ENCODE results near the gene SH3PXD2A. TPM values are rescaled to one million over a fixed set of nuclear protein-coding genes. Genes with fewer than 3 reads are reported as not detected.

The SH3PXD2A gene
- total RNA-seq, 1 donor from 2014 or later: 56.2 TPM

DNA sequence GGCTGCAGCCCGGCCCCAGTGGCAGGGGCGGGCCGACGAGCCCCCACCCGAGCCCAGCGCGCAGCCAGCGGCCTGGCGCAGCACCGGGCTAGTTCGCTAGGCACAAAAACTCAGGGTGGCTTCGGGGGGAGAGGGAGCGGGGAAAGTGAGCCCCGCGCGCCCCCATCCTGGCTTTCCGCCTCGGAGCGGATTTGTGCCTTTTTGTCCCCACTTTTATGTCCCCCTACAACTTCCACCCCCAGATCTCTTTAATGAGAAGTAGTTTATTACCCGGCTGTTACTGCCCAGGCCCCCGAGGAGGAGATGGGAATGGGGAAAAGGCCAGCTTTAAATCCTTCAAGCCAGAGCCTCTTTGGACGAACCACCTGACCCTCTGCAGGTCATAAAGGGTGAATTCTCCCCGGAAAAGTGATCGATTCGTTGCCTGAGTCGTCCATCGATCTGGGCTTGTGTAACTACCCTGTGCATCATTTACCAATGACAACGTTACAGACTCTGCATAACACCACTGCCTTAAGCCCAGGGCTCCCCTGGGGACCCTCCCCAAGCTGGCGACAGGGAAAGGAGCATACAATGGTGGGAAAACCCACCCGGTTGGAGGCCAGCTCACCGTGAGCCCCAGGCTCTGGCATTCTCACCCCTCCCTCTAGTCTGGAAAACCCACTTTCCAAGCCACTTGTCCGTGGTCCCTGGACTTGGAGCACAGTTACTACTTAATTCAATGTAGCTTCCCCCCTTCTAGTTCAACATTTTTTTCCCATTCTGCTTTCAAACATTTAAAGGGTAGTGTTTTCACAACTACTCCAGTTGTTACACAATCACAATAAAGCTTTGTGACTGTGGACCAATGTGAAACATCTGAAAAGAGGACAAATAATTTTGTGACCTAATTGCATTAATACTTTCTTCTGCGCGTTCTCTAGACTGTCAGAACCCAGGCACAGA lies 748 bp upstream of the SH3PXD2A start:
- intact Hi-C loops (cut with DNase I): loop anchor here (5.0 kb wide), 2 partner anchors 144 to 254 kb away; no protein-coding TSS in a partner anchor
- peak overlapping the region; percentile 84 for H3K27ac ChIP-seq
- TF ChIP-seq POLR2A (IDR thresholded peaks at IDR 0.05): no peak
- TF ChIP-seq, protein P1, sequence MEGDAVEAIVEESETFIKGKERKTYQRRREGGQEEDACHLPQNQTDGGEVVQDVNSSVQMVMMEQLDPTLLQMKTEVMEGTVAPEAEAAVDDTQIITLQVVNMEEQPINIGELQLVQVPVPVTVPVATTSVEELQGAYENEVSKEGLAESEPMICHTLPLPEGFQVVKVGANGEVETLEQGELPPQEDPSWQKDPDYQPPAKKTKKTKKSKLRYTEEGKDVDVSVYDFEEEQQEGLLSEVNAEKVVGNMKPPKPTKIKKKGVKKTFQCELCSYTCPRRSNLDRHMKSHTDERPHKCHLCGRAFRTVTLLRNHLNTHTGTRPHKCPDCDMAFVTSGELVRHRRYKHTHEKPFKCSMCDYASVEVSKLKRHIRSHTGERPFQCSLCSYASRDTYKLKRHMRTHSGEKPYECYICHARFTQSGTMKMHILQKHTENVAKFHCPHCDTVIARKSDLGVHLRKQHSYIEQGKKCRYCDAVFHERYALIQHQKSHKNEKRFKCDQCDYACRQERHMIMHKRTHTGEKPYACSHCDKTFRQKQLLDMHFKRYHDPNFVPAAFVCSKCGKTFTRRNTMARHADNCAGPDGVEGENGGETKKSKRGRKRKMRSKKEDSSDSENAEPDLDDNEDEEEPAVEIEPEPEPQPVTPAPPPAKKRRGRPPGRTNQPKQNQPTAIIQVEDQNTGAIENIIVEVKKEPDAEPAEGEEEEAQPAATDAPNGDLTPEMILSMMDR (IDR thresholded peaks at IDR 0.05): no peak
- TF ChIP-seq POLR2AphosphoS5 (IDR thresholded peaks at IDR 0.05; ENCODE audit: insufficient read depth in 1 of 2, low read depth in 1 of 2): peak in 1 of 2 donors; percentile 42
- H3K4me1 ChIP-seq: peaks cover 48% of the 10 kb centered on the region
- no peaks in the 10 kb centered on the region for H3K36me3 ChIP-seq
- H3K4me3 ChIP-seq: peak overlapping the region; percentile 63 to 84
- DNase-seq (ENCODE audit: extremely low spot score in 2 of 2): no peak
- H3K9me3 ChIP-seq: no peaks in the 10 kb centered on the region
- H3K27me3 ChIP-seq: no peaks in the 10 kb centered on the region

DNA sequence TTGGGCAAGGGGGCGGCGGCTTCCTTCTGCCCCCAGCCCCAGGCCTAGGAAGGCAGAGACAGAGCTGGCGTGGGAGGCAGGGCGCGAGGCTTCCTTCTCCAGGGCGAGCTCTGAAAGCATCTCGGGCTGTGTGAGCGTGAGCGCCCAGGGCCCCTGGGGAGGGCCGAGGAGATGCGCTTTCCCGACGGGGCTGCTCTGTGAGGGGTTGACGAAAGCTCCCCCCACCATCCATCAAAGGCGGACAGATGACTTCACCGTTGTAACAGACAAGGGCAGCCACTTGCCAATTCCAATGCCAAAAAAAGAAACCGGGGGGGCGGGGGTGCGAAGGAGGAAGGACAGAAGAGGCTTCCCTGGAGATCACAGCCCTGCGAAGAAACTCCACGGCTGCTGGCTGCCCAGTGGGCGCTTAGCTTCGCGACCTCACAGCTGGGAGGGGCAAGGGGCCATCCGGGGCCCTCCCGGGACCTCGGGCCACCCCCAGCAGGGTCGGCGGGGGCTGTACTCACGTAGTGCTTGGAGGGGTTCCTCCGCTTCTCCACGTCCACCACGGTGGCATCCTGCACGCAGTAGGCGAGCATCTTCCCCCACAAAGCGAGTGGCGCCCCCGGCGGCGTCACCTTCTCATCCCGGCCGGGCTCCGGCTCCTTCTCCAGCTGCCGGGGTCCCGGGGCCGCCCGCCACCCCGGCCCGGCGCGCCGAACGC lies 537 bp downstream of the SH3PXD2A start:
- Histone ChIP-seq H3K27me3 (no peaks in the 10 kb centered on the region), H3K9me3 (no peaks in the 10 kb centered on the region), H3K4me1 (peaks cover 61% of the 10 kb centered on the region), H3K4me3 (peak overlapping the region; percentile 63 to 84), H3K36me3 (no peaks in the 10 kb centered on the region), H3K27ac (peak overlapping the region; percentile 84)
- intact Hi-C loops (cut with DNase I): loop anchor here (5.0 kb wide), 2 partner anchors 143 to 253 kb away; no protein-coding TSS in a partner anchor
- no peak for DNase-seq (ENCODE audit: extremely low spot score in 2 of 2)
- no peak for TF ChIP-seq POLR2A (IDR thresholded peaks at IDR 0.05)
- peak in 1 of 2 donors; percentile 72 for TF ChIP-seq POLR2AphosphoS5 (IDR thresholded peaks at IDR 0.05; ENCODE audit: insufficient read depth in 1 of 2, low read depth in 1 of 2)

DNA sequence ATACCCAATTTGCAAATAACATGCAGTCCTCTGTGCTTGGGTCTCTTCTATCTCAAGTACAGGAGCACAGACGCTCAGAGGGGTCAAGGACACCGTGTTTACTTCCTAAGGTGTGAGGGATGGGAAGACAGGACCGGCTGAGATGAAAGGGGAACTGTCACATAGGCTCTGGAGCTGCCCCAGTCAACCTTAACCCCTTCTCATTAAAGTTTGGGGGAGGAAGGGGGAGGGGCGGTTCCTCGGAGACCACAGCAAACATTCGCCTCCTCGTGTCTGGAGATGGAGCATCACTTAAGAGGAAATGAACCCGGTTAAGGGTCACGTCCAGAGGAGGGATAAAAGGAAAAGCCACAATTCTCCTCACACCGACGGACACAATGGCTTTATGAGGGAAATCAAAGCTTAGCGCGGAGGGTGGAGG lies 1.1 kb downstream of the SH3PXD2A start:
- H3K4me3 ChIP-seq: peak overlapping the region; percentile 63 to 84
- intact Hi-C loops (cut with DNase I): no loop called here
- H3K27me3 ChIP-seq: no peaks in the 10 kb centered on the region
- peak overlapping the region; percentile 84 for H3K27ac ChIP-seq
- TF ChIP-seq, protein P1 (IDR thresholded peaks at IDR 0.05): no peak
- TF ChIP-seq POLR2AphosphoS5 (IDR thresholded peaks at IDR 0.05; ENCODE audit: insufficient read depth in 1 of 2, low read depth in 1 of 2) (no peak), POLR2A (IDR thresholded peaks at IDR 0.05) (no peak)
- no peaks in the 10 kb centered on the region for H3K9me3 ChIP-seq
- DNase-seq (ENCODE audit: extremely low spot score in 2 of 2): no peak
- no peaks in the 10 kb centered on the region for H3K36me3 ChIP-seq
- peaks cover 66% of the 10 kb centered on the region for H3K4me1 ChIP-seq

DNA sequence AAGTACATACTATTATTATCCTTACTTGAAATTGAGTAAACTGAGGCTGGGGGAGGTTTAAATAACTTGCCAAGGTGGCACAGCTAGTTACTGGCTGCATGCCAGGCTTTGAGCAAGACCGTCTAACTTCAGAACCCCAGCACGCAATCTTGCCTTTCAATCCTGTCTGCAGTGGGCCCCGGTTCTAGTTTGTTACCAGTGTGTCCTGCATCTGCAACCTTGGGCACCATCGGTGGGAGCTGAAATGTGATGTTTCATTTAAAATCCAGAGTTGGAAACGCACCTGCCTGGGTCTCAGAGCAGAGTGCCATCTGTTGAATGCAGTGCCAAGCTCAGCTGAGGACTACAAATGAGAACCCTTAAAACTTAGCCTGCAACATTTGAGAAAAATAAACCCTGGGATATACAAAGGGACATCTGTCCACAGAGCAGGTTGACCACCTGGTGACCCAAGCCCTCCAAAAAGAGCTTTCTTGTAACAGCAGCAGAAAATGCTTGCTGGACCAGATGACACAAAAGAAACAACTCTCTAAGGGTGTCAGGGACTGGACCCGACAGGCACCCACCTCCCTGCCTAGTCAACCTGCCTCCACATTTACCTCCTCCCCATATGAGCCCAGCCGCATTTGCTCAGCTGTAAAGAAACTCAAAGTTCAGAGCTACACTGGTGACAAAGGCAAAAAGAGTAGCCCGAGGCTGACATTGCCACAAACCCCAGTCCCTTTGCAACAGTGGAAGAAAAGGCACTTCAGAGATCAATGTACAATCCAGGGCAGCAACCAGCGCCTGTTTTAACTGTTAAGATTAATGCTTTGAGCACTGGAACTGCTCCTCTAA lies 1.7 kb downstream of the SH3PXD2A start:
- intact Hi-C loops (cut with DNase I): no loop called here
- peak overlapping the region; percentile 63 to 84 for H3K4me3 ChIP-seq
- H3K9me3 ChIP-seq: no peaks in the 10 kb centered on the region
- TF ChIP-seq POLR2AphosphoS5 (IDR thresholded peaks at IDR 0.05; ENCODE audit: insufficient read depth in 1 of 2, low read depth in 1 of 2) (no peak), POLR2A (IDR thresholded peaks at IDR 0.05) (no peak)
- TF ChIP-seq, protein P1 (IDR thresholded peaks at IDR 0.05): no peak
- H3K4me1 ChIP-seq: peaks cover 73% of the 10 kb centered on the region
- peak overlapping the region; percentile 84 for H3K27ac ChIP-seq
- H3K27me3 ChIP-seq: no peaks in the 10 kb centered on the region
- H3K36me3 ChIP-seq: no peaks in the 10 kb centered on the region
- DNase-seq (ENCODE audit: extremely low spot score in 2 of 2): no peak

DNA sequence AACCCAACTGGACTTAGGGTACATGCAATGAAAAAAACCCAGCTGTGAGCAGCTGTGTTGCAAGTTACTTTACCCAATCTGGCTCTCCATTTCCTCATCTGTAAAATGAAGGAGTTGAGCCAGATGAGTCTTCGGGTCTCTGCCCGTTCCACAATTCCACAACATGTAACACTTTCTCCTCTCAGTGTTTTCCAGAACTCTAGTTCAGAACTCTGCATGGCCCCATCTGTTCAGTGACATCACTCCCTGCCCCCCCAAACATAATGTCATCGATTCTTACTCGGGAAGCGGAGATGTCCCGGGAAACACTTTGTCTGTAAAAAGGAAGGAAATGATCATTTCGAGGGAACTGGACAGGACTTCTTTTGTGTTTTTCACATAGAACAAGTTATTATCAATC lies 2.5 kb downstream of the SH3PXD2A start:
- Histone ChIP-seq H3K27me3 (no peaks in the 10 kb centered on the region), H3K4me3 (peak overlapping the region in 1 of 2 donors; percentile 63), H3K36me3 (no peaks in the 10 kb centered on the region), H3K9me3 (no peaks in the 10 kb centered on the region), H3K4me1 (peaks cover 80% of the 10 kb centered on the region), H3K27ac (peak overlapping the region; percentile 84)
- TF ChIP-seq, protein P1 (IDR thresholded peaks at IDR 0.05): no peak
- TF ChIP-seq POLR2A (IDR thresholded peaks at IDR 0.05): no peak
- no peak for TF ChIP-seq POLR2AphosphoS5 (IDR thresholded peaks at IDR 0.05; ENCODE audit: insufficient read depth in 1 of 2, low read depth in 1 of 2)
- no peak for DNase-seq (ENCODE audit: extremely low spot score in 2 of 2)
- intact Hi-C loops (cut with DNase I): no loop called here
